H1 (cell line): Measurements from ENCODE around the gene EMX1. TPM values are rescaled to one million over a fixed set of nuclear protein-coding genes. Genes with fewer than 3 reads are reported as not detected.

Source experiments
- CTCF ChIA-PET: fragments of 300-600 bp; sonication (Branson Sonifier 250); formaldehyde crosslinking; loops from one replicate; lab custom pipeline; 2021; ENCODE audit not compliant: partially characterized antibody; lab: Charles Lee
- POLR2A ChIA-PET: fragments of 300-600 bp; sonication (Branson Sonifier 250); formaldehyde crosslinking; loops from one replicate; lab custom pipeline; 2021; ENCODE audit warnings: inconsistent platforms; ENCODE audit not compliant: partially characterized antibody; lab: Charles Lee
- DNase-seq, 2 experiments: peaks; one replicate each; pipeline versions ENCODE4 v3.0.0 to v3.0.0-alpha.2; 2010 to 2022; ENCODE audit warnings: low spot score in 2 of 2, low read depth in 1 of 2, mixed read lengths in 1 of 2
- FAIRE-seq: peaks from 2 replicates; lab custom pipeline; 2011; peaks lifted over from hg19 to GRCh38; lab: Jason Lieb, UNC
- H2AFZ ChIP-seq: 2 replicates; pipeline ENCODE4 v1.8.1; 2012; ENCODE audit warnings: low read length, inconsistent platforms
- H2AK5ac ChIP-seq: 2 replicates; pipeline ENCODE4 v1.6.1; 2013; ENCODE audit warnings: low read depth, low read length
- H2BK120ac ChIP-seq: replicated peaks from 2 replicates; pipeline ENCODE3; 2013; ENCODE audit warnings: low read depth, low read length, inconsistent platforms
- H2BK12ac ChIP-seq: 2 replicates; pipeline ENCODE4 v1.6.1; 2013; ENCODE audit warnings: low read depth, low read length
- H2BK15ac ChIP-seq: 2 replicates; pipeline ENCODE4 v1.6.1; 2013; ENCODE audit warnings: low read length
- H2BK20ac ChIP-seq: 2 replicates; pipeline ENCODE4 v1.6.1; 2013; ENCODE audit warnings: low read length
- H2BK5ac ChIP-seq: 2 replicates; pipeline ENCODE4 v1.6.1; 2013; ENCODE audit warnings: low read depth, low read length
- H3K14ac ChIP-seq: 2 replicates; pipeline ENCODE4 v1.6.1; 2013; ENCODE audit warnings: inconsistent platforms; ENCODE audit not compliant: insufficient read length
- H3K18ac ChIP-seq: 2 replicates; pipeline ENCODE4 v1.6.1; 2013; ENCODE audit warnings: low read length; ENCODE audit errors: extremely low read depth
- H3K23ac ChIP-seq: 2 replicates; pipeline ENCODE4 v1.6.1; 2013; ENCODE audit warnings: inconsistent platforms; ENCODE audit not compliant: insufficient read length
- H3K23me2 ChIP-seq: 2 replicates; pipeline ENCODE4 v1.6.1; 2013; ENCODE audit warnings: low read depth, low read length
- H3K27ac ChIP-seq: 2 replicates; pipeline ENCODE4 v1.6.1; 2011; ENCODE audit warnings: low read depth, low read length, inconsistent platforms
- H3K27me3 ChIP-seq, 4 experiments: replicated peaks in 1 of 4; 1 replicate in 1 of 4; 2 replicates in 3 of 4; pipeline versions ENCODE4 v1.6.1 to v1.8.1; 2011 to 2013; ENCODE audit warnings: low read length in 3 of 4, mild to moderate bottlenecking in 3 of 4, inconsistent platforms in 2 of 4, mixed read lengths in 2 of 4, moderate library complexity in 1 of 4; ENCODE audit not compliant: control insufficient read depth in 3 of 4, insufficient read depth in 3 of 4; ENCODE audit errors: extremely low read depth in 1 of 4
- H3K36me3 ChIP-seq, 4 experiments: 2 replicates each; pipeline versions ENCODE4 v1.6.1 to v1.8.1; 2011 to 2013; ENCODE audit warnings: mild to moderate bottlenecking in 4 of 4, low read length in 3 of 4, moderate library complexity in 2 of 4, control low read depth in 1 of 4, inconsistent platforms in 1 of 4; ENCODE audit not compliant: insufficient read depth in 4 of 4, control insufficient read depth in 2 of 4
- H3K4ac ChIP-seq: replicated peaks from 2 replicates; pipeline ENCODE3; 2013; ENCODE audit warnings: low read length, low read depth, mixed read lengths, inconsistent platforms; ENCODE audit not compliant: insufficient read length
- H3K4me1 ChIP-seq, 4 experiments: replicated peaks in 1 of 4; 1 replicate in 1 of 4; 2 replicates in 3 of 4; pipeline versions ENCODE4 v1.6.1 to v1.8.1; 2011 to 2013; ENCODE audit warnings: low read length in 3 of 4, inconsistent platforms in 2 of 4, mixed read lengths in 1 of 4; ENCODE audit not compliant: insufficient read depth in 4 of 4, control insufficient read depth in 3 of 4
- H3K4me2 ChIP-seq, 2 experiments: 2 replicates each; pipeline versions ENCODE4 v1.6.1 to v1.8.1; 2011 to 2013; ENCODE audit warnings: low read depth in 2 of 2, low read length in 2 of 2, control low read depth in 1 of 2, inconsistent platforms in 1 of 2, mild to moderate bottlenecking in 1 of 2; ENCODE audit not compliant: insufficient read depth in 1 of 2
- H3K4me3 ChIP-seq, 4 experiments: fragments of 200-600, 300-600 bp in 1 of 4; sonication (generic), shearing (Covaris generic), sonication (Bioruptor Twin) in 1 of 4; 2 replicates each; pipeline versions ENCODE4 v1.5.1 to v1.8.1; 2011 to 2016; ENCODE audit warnings: low read length in 4 of 4, low read depth in 3 of 4, control low read depth in 2 of 4, inconsistent platforms in 2 of 4, mild to moderate bottlenecking in 2 of 4, mixed read lengths in 1 of 4, moderate library complexity in 1 of 4; ENCODE audit not compliant: insufficient read depth in 2 of 4; ENCODE audit errors: extremely low read depth in 1 of 4
- H3K56ac ChIP-seq: replicated peaks from 2 replicates; pipeline ENCODE3; 2013; ENCODE audit warnings: low read depth, mild to moderate bottlenecking, mixed read lengths, low read length, inconsistent platforms; ENCODE audit not compliant: insufficient read length
- H3K79me1 ChIP-seq: 2 replicates; pipeline ENCODE4 v1.6.1; 2013; ENCODE audit warnings: low read depth, low read length, control low read depth
- H3K79me2 ChIP-seq, 2 experiments: 2 replicates each; pipeline versions ENCODE4 v1.6.1 to v1.8.1; 2012 to 2013; ENCODE audit warnings: low read length in 2 of 2, mild to moderate bottlenecking in 2 of 2, inconsistent platforms in 1 of 2; ENCODE audit not compliant: insufficient read depth in 2 of 2, control insufficient read depth in 1 of 2
- H3K9ac ChIP-seq, 4 experiments: replicated peaks in 1 of 4; 1 replicate in 1 of 4; 2 replicates in 3 of 4; pipeline versions ENCODE4 v1.6.1 to v1.8.1; 2011 to 2013; ENCODE audit warnings: low read depth in 3 of 4, low read length in 3 of 4, control low read depth in 2 of 4, mild to moderate bottlenecking in 2 of 4, moderate library complexity in 2 of 4, inconsistent platforms in 1 of 4; ENCODE audit errors: extremely low read depth in 1 of 4
- H3K9me3 ChIP-seq, 2 experiments: 2 replicates each; pipeline versions ENCODE4 v1.6.1 to v1.8.1; 2012 to 2013; ENCODE audit warnings: mild to moderate bottlenecking in 2 of 2, moderate library complexity in 2 of 2, control low read depth in 1 of 2, inconsistent platforms in 1 of 2, low read depth in 1 of 2, low read length in 1 of 2, mixed read lengths in 1 of 2; ENCODE audit not compliant: insufficient read depth in 2 of 2
- H4K20me1 ChIP-seq, 2 experiments: replicated peaks in 1 of 2; 2 replicates each; pipeline versions ENCODE3 to v1.8.1; 2011 to 2013; ENCODE audit warnings: inconsistent platforms in 2 of 2, low read length in 2 of 2, mild to moderate bottlenecking in 1 of 2; ENCODE audit not compliant: insufficient read depth in 2 of 2, control insufficient read depth in 1 of 2
- H4K5ac ChIP-seq: 2 replicates; pipeline ENCODE4 v1.6.1; 2013; ENCODE audit warnings: low read length, low read depth, mixed read lengths, inconsistent platforms; ENCODE audit not compliant: insufficient read length
- H4K8ac ChIP-seq: 2 replicates; pipeline ENCODE4 v1.8.0; 2013; ENCODE audit warnings: mild to moderate bottlenecking, moderate library complexity, low read length, inconsistent platforms; ENCODE audit not compliant: insufficient read depth; ENCODE audit errors: extremely low read depth
- H4K91ac ChIP-seq: replicated peaks from 2 replicates; pipeline ENCODE3; 2013; ENCODE audit warnings: low read length, mixed read lengths, inconsistent platforms; ENCODE audit not compliant: insufficient read length
- BACH1 ChIP-seq: IDR thresholded peaks from 2 replicates; pipeline ENCODE4 v1.6.1; 2012; ENCODE audit warnings: low read length, improper control_type of control experiment
- BCL11A ChIP-seq, 2 experiments: IDR thresholded peaks; one replicate each; pipeline ENCODE4 v1.6.1; 2011; ENCODE audit warnings: low read depth in 2 of 2, low read length in 2 of 2, mild to moderate bottlenecking in 2 of 2
- BRCA1 ChIP-seq: IDR thresholded peaks from 2 replicates; pipeline ENCODE4 v1.6.1; 2012; ENCODE audit warnings: low read depth, low read length, improper control_type of control experiment
- CTBP2 ChIP-seq: IDR thresholded peaks from 2 replicates; pipeline ENCODE4 v1.7.0; 2011; ENCODE audit warnings: borderline replicate concordance, mild to moderate bottlenecking, moderate library complexity, mixed read lengths, low read length; ENCODE audit not compliant: insufficient read depth, insufficient read length
- KDM1A ChIP-seq: fragments of 200-600, 300-600 bp; sonication (generic); IDR thresholded peaks from 2 replicates; pipeline ENCODE4 v1.7.1; 2016; ENCODE audit warnings: mild to moderate bottlenecking, low read length, borderline replicate concordance
- KDM4A ChIP-seq: IDR thresholded peaks from one replicate; pipeline ENCODE4 v1.7.1; 2012; ENCODE audit warnings: low read depth, mild to moderate bottlenecking, moderate library complexity, low read length, inconsistent platforms; ENCODE audit not compliant: severe bottlenecking
- KDM5A ChIP-seq: fragments of 200-600 bp; IDR thresholded peaks from 2 replicates; pipeline ENCODE4 v1.7.1; 2012; ENCODE audit warnings: mild to moderate bottlenecking, low read length, inconsistent platforms, mixed read lengths
- RNF2 ChIP-seq: fragments of 200-900, 300-1000 bp; sonication (generic); IDR thresholded peaks from 2 replicates; pipeline ENCODE4 v1.7.1; 2016; ENCODE audit warnings: borderline replicate concordance, low read depth, mild to moderate bottlenecking, antibody characterized with exemption, low read length; ENCODE audit not compliant: poor library complexity, severe bottlenecking; ENCODE audit errors: missing control alignments
- SP2 ChIP-seq: IDR thresholded peaks from 2 replicates; pipeline ENCODE4 v1.6.1; 2012; ENCODE audit warnings: mild to moderate bottlenecking, low read length, inconsistent platforms
- SP4 ChIP-seq: IDR thresholded peaks from 2 replicates; pipeline ENCODE4 v1.6.1; 2012; ENCODE audit warnings: low read length, inconsistent platforms
- TCF12 ChIP-seq: IDR thresholded peaks from 2 replicates; pipeline ENCODE4 v1.6.1; 2011; ENCODE audit warnings: low read depth, mild to moderate bottlenecking, low read length
- TEAD4 ChIP-seq: IDR thresholded peaks from 2 replicates; pipeline ENCODE4 v1.6.1; 2012; ENCODE audit warnings: low read depth, low read length, inconsistent platforms, mixed read lengths
- WGBS, 2 experiments: shearing (Covaris generic) in 1 of 2; methylation state at CpG; one replicate each; pipeline versions ENCODE4 v1.1.6 to v1.1.7; 2013 to 2015; ENCODE audit warnings: low lambda C conversion rate in 2 of 2, mixed read lengths in 2 of 2, inconsistent platforms in 1 of 2, low coverage in 1 of 2, missing lambda C conversion rate in 1 of 2; ENCODE audit not compliant: insufficient replicate concordance in 2 of 2, insufficient coverage in 1 of 2, insufficient read length in 1 of 2; ENCODE audit errors: extremely low coverage in 1 of 2, missing lambda C conversion rate in 1 of 2; 5-methylcytosine and 5-hydroxymethylcytosine counted together
- polyA plus RNA-seq, 7 experiments: library from polyadenylated mRNA; depleted of rRNA in 3 of 7; stranded (reverse) in 5 of 7; unstranded in 2 of 7; fragments of >200 nt in 5 of 7; fragments of 200-250 nt in 2 of 7; gene quantifications; 1 replicate in 5 of 7; 2 replicates in 1 of 7; 4 replicates in 1 of 7; pipeline versions ENCODE4 v1.2.1 to v1.2.3, GENCODE V29; 2011 to 2013; ENCODE audit warnings: missing spikeins in 2 of 7, mixed read lengths in 2 of 7
- total RNA-seq: library from RNA; stranded (reverse); fragmentation: NEBNext Ultra II Directional; extraction: Animal tissue kit (Norgen Biotek cat#: 25700); gene quantifications from 2 replicates; pipeline ENCODE4 v1.2.1, GENCODE V29; 2021

EMX1 gene
- total and polyA plus RNA-seq, 2 of the 8 experiments (the other 6 are each of a cell fraction or from before 2014, with no cell fraction given): 2.4 to 4.9 TPM

DNA sequence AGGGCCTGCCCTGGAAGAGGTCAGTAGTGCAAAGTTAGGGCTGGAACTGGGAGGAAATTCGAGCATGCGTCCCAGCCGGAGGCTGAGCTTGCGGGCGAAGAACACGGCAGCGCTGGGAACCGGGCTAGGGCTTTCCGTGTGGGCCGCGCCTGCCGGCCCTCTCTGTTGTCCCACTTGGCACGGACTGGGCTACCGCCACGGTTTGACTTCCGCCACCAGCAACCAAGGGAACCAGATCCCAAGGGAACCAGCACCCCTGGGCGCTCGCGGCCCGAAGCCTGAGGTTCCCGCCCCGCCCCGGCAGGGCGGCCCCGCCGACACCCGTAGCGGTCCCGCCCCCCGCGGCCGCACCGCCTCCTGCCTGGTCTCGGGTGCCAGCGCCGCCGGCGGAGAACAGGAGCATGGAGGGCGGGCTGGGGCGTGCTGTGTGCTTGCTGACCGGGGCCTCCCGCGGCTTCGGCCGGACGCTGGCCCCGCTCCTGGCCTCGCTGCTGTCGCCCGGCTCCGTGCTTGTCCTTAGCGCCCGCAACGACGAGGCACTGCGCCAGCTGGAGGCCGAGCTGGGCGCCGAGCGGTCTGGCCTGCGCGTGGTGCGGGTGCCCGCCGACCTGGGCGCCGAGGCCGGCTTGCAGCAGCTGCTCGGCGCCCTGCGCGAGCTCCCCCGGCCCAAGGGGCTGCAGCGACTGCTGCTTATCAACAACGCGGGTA, 30.1 kb upstream of the EMX1 start, which contains the start of gene SPR:
Gene SPR (plus strand): TSS at position 377 of the 708 bp plus-strand sequence. CDS start 25 bp downstream, at position 402.
- no peak within 1 kb of the TSS for H3K27ac ChIP-seq
- TF ChIP-seq RNF2: no peak
- no peak for TF ChIP-seq SP4
- TF ChIP-seq SP2: no peak
- no peak for TF ChIP-seq KDM1A
- no peak for TF ChIP-seq KDM5A
- TF ChIP-seq BCL11A (IDR thresholded peaks at IDR 0.05; ENCODE audit: low read depth in 2 of 2, low read length in 2 of 2): no peak
- no peak for TF ChIP-seq BRCA1
- TF ChIP-seq TEAD4: no peak
- TF ChIP-seq KDM4A: peak; percentile 96
- TF ChIP-seq CTBP2: no peak
- no peak for TF ChIP-seq TCF12
- no peak for TF ChIP-seq BACH1

More for the DNA sequence above, 30.1 kb upstream of the EMX1 start, which contains the start of gene SPR:
- peak within 1 kb of the TSS; percentile 65; the same call in 1 of the 2 replicates for H2BK15ac ChIP-seq
- H3K36me3 ChIP-seq: no peaks in the 10 kb centered on the region
- H3K18ac ChIP-seq: peak within 1 kb of the TSS; percentile 92
- peak within 1 kb of the TSS; percentile 47 to 68 (median 65) for H3K4me3 ChIP-seq
- H4K20me1 ChIP-seq: peaks cover 0 to 9% of the 10 kb centered on the region in 2 experiments
- DNase-seq (peak in 1 of 2 experiments; percentile 81), FAIRE-seq (no peak)
- ChIA-PET CTCF (interaction anchor here (0.6 to 19.1 kb wide), 49 partner anchors 8 to 315 kb away, joined by 3 to 497 read pairs (median 4); partner anchors contain the start of genes EMX1 and NOTO), POLR2A (interaction anchor here (0.6 to 2.0 kb wide), 4 partner anchors 11 to 88 kb away, joined by 3 to 7 read pairs (median 5); partner anchors contain the start of gene EMX1)
- no peak within 1 kb of the TSS for H2BK5ac ChIP-seq
- H3K79me2 ChIP-seq: no peaks in the 10 kb centered on the region
- WGBS, 2 experiments: 1% methylated on average over 64 of the region's 76 CpGs; no CpG with 5 or more reads in 1 of the 2 experiments
- H3K4me2 ChIP-seq: peak within 1 kb of the TSS; percentile 67 to 95
- no peak within 1 kb of the TSS for H4K91ac ChIP-seq
- no peaks in the 10 kb centered on the region for H3K79me1 ChIP-seq
- peaks cover 0 to 8% (median 1%) of the 10 kb centered on the region in 4 experiments; a peak in 5 of 7 replicates for H3K4me1 ChIP-seq
- no peak within 1 kb of the TSS for H3K9ac ChIP-seq
- no peak within 1 kb of the TSS for H4K5ac ChIP-seq
- H3K23me2 ChIP-seq: peaks cover 9% of the 10 kb centered on the region; the same call in 1 of the 2 replicates
- no peak within 1 kb of the TSS for H2BK20ac ChIP-seq
- peak within 1 kb of the TSS; percentile 29 for H4K8ac ChIP-seq
- peak within 1 kb of the TSS; percentile 50; the same call in 1 of the 2 replicates for H2BK12ac ChIP-seq
- peak within 1 kb of the TSS; percentile 96 for H2AFZ ChIP-seq
- H3K56ac ChIP-seq: no peak within 1 kb of the TSS
- H3K9me3 ChIP-seq: no peaks in the 10 kb centered on the region
- peaks cover 4 to 36% (median 24%) of the 10 kb centered on the region in 4 experiments for H3K27me3 ChIP-seq
- no peak within 1 kb of the TSS for H3K23ac ChIP-seq
- H3K14ac ChIP-seq: no peak within 1 kb of the TSS
- H3K4ac ChIP-seq: no peak within 1 kb of the TSS
- no peak within 1 kb of the TSS for H2AK5ac ChIP-seq
- no peak within 1 kb of the TSS for H2BK120ac ChIP-seq
